ENCODE measurements around the gene GMEB2. TPM values are rescaled to one million over a fixed set of nuclear protein-coding genes. Genes with fewer than 3 reads are reported as not detected.

The GMEB2 gene
- total and polyA plus RNA-seq, 10 of the 15 experiments (the other 5 are each of a cell fraction or from before 2014, with no cell fraction given), result 0.08 to 15.1 (median 6.9) TPM

DNA sequence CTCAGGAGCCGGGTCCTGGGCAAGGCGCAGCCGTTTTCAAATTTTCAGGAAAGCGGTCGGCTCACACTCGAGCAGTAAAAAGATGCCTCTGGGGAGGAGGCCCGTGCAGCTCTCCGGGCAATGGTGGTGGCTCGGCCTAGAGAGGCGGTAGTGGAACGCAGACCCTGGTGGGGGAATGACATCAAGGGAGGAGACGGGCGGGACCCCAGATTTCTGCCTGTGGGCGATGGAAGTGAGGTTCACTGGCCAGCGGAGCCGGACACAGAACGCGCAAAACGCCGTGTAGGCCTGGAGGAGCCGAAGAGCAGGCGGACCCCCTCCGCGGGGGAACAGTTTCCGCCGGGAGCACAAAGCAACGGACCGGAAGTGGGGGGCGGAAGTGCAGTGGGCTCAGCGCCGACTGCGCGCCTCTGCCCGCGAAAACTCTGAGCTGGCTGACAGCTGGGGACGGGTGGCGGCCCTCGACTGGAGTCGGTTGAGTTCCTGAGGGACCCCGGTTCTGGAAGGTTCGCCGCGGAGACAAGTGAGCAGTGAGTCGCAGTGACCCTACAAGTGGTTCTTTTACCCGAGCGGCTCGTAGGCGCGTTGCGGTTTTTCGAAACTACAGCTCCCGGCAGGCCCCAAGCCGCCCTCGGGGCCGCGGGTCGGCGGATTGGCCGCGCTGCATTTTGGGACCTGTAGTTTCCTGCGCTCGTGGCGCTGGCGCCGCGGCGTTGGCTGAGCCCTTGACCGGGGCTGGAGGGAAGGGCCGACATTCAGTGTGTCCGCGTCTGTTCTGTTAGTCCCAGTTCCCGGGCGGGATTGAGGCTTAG lies 31.2 kb upstream of the GMEB2 start, which contains the start of gene RTEL1 (continued):
- TF ChIP-seq, protein P1, sequence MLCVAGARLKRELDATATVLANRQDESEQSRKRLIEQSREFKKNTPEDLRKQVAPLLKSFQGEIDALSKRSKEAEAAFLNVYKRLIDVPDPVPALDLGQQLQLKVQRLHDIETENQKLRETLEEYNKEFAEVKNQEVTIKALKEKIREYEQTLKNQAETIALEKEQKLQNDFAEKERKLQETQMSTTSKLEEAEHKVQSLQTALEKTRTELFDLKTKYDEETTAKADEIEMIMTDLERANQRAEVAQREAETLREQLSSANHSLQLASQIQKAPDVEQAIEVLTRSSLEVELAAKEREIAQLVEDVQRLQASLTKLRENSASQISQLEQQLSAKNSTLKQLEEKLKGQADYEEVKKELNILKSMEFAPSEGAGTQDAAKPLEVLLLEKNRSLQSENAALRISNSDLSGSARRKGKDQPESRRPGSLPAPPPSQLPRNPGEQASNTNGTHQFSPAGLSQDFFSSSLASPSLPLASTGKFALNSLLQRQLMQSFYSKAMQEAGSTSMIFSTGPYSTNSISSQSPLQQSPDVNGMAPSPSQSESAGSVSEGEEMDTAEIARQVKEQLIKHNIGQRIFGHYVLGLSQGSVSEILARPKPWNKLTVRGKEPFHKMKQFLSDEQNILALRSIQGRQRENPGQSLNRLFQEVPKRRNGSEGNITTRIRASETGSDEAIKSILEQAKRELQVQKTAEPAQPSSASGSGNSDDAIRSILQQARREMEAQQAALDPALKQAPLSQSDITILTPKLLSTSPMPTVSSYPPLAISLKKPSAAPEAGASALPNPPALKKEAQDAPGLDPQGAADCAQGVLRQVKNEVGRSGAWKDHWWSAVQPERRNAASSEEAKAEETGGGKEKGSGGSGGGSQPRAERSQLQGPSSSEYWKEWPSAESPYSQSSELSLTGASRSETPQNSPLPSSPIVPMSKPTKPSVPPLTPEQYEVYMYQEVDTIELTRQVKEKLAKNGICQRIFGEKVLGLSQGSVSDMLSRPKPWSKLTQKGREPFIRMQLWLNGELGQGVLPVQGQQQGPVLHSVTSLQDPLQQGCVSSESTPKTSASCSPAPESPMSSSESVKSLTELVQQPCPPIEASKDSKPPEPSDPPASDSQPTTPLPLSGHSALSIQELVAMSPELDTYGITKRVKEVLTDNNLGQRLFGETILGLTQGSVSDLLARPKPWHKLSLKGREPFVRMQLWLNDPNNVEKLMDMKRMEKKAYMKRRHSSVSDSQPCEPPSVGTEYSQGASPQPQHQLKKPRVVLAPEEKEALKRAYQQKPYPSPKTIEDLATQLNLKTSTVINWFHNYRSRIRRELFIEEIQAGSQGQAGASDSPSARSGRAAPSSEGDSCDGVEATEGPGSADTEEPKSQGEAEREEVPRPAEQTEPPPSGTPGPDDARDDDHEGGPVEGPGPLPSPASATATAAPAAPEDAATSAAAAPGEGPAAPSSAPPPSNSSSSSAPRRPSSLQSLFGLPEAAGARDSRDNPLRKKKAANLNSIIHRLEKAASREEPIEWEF (IDR thresholded peaks at IDR 0.05; ENCODE audit: insufficient replicate concordance, low read depth, low read length), result no peak
- TF ChIP-seq YBX1 (IDR thresholded peaks at IDR 0.05), result no peak
- TF ChIP-seq NFYA (IDR thresholded peaks at IDR 0.05; ENCODE audit: borderline replicate concordance, low read depth, low read length), result no peak
- TF ChIP-seq NFIC (IDR thresholded peaks at IDR 0.05; ENCODE audit: low read depth, low read length), result no peak
- no peak for TF ChIP-seq KDM1A (IDR thresholded peaks at IDR 0.05; ENCODE audit: borderline replicate concordance)
- TF ChIP-seq, protein P2, sequence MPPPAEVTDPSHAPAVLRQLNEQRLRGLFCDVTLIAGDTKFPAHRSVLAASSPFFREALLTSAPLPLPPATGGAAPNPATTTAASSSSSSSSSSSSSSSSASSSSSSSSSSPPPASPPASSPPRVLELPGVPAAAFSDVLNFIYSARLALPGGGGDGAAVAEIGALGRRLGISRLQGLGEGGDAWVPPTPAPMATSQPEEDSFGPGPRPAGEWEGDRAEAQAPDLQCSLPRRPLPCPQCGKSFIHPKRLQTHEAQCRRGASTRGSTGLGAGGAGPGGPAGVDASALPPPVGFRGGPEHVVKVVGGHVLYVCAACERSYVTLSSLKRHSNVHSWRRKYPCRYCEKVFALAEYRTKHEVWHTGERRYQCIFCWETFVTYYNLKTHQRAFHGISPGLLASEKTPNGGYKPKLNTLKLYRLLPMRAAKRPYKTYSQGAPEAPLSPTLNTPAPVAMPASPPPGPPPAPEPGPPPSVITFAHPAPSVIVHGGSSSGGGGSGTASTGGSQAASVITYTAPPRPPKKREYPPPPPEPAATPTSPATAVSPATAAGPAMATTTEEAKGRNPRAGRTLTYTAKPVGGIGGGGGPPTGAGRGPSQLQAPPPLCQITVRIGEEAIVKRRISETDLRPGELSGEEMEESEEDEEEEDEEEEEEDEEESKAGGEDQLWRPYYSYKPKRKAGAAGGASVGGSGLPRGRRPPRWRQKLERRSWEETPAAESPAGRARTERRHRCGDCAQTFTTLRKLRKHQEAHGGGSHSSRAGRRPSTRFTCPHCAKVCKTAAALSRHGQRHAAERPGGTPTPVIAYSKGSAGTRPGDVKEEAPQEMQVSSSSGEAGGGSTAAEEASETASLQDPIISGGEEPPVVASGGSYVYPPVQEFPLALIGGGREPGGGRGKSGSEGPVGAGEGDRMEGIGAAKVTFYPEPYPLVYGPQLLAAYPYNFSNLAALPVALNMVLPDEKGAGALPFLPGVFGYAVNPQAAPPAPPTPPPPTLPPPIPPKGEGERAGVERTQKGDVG (CRISPR knock-in tag; IDR thresholded peaks at IDR 0.05), result no peak
- 0 out of 2 replicates have a peak, but pooled peaks have one; percentile 89 for TF ChIP-seq WRNIP1 (IDR thresholded peaks at IDR 0.05; ENCODE audit: borderline replicate concordance, low read depth, low read length)
- peak; percentile 77 for TF ChIP-seq RELA (IDR thresholded peaks at IDR 0.05; ENCODE audit: borderline replicate concordance, partially characterized antibody)
- TF ChIP-seq CHD4 (IDR thresholded peaks at IDR 0.05), result no peak
- peak; percentile 63 for TF ChIP-seq GATAD2B (conservative IDR thresholded peaks at IDR 0.05; ENCODE audit: low read depth)
- peak; percentile 86 for TF ChIP-seq NR2F1 (conservative IDR thresholded peaks at IDR 0.05)
- peak; percentile 40; the same call in 1 of the 2 replicates for TF ChIP-seq ZNF24 (IDR thresholded peaks at IDR 0.05)
- TF ChIP-seq KLF5 (IDR thresholded peaks at IDR 0.05; ENCODE audit: partially characterized antibody), result peak; percentile 66
- peak; percentile 42; the same call in 1 of the 2 replicates for TF ChIP-seq ATF7 (IDR thresholded peaks at IDR 0.05; ENCODE audit: low read depth)
- no peak for TF ChIP-seq STAT3 (IDR thresholded peaks at IDR 0.05; ENCODE audit: low read depth, low read length)
- TF ChIP-seq, protein P3, sequence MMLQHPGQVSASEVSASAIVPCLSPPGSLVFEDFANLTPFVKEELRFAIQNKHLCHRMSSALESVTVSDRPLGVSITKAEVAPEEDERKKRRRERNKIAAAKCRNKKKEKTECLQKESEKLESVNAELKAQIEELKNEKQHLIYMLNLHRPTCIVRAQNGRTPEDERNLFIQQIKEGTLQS (IDR thresholded peaks at IDR 0.05; ENCODE audit: borderline replicate concordance, extremely low read depth, low read depth, low read length), result no peak
- TF ChIP-seq, protein P4, sequence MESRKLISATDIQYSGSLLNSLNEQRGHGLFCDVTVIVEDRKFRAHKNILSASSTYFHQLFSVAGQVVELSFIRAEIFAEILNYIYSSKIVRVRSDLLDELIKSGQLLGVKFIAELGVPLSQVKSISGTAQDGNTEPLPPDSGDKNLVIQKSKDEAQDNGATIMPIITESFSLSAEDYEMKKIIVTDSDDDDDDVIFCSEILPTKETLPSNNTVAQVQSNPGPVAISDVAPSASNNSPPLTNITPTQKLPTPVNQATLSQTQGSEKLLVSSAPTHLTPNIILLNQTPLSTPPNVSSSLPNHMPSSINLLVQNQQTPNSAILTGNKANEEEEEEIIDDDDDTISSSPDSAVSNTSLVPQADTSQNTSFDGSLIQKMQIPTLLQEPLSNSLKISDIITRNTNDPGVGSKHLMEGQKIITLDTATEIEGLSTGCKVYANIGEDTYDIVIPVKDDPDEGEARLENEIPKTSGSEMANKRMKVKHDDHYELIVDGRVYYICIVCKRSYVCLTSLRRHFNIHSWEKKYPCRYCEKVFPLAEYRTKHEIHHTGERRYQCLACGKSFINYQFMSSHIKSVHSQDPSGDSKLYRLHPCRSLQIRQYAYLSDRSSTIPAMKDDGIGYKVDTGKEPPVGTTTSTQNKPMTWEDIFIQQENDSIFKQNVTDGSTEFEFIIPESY (IDR thresholded peaks at IDR 0.05), result 0 out of 2 replicates have a peak, but pooled peaks have one; percentile 34
- TF ChIP-seq RAD21 (IDR thresholded peaks at IDR 0.05; ENCODE audit: insufficient read depth, low read depth, low read length), result no peak
- TF ChIP-seq BACH1 (IDR thresholded peaks at IDR 0.05; ENCODE audit: borderline replicate concordance), result peak; percentile 36; the same call in 1 of the 2 replicates
